Smooth muscle cell (in vitro differentiated cells): Measurements from ENCODE around the gene AFF3. TPM values are rescaled to one million over a fixed set of nuclear protein-coding genes. Genes with fewer than 3 reads are reported as not detected.

Experiments used
- DNase-seq: peaks from one replicate; lab custom pipeline; 2025; ENCODE audit not compliant: unreplicated experiment; lab: John Stamatoyannopoulos, UW
- H2AFZ ChIP-seq: fragments of 200-600 bp; sonication (generic); 2 replicates; pipeline ENCODE4 v1.6.0; 2016; ENCODE audit warnings: antibody characterized with exemption, low read depth, mild to moderate bottlenecking
- H3F3A ChIP-seq: fragments of 200-600 bp; sonication (generic); 2 replicates; pipeline ENCODE4 v1.6.0; 2017; ENCODE audit warnings: antibody characterized with exemption, low read depth
- H3K27ac ChIP-seq: fragments of 200-600 bp; sonication (generic); 2 replicates; pipeline ENCODE4 v1.5.1; 2016; ENCODE audit warnings: low read depth, mild to moderate bottlenecking
- H3K27me3 ChIP-seq: fragments of 200-600 bp; sonication (generic); 2 replicates; pipeline ENCODE4 v1.6.1; 2016; ENCODE audit warnings: low read depth, mild to moderate bottlenecking
- H3K36me3 ChIP-seq: fragments of 200-600 bp; sonication (generic); 2 replicates; pipeline ENCODE4 v1.5.1; 2016; ENCODE audit warnings: low read depth
- H3K4me1 ChIP-seq: fragments of 200-600 bp; sonication (generic); 2 replicates; pipeline ENCODE4 v1.5.1; 2016; ENCODE audit warnings: low read depth
- H3K4me2 ChIP-seq: fragments of 200-600 bp; sonication (generic); 2 replicates; pipeline ENCODE4 v1.6.0; 2016; ENCODE audit warnings: mild to moderate bottlenecking
- H3K4me3 ChIP-seq: fragments of 200-600 bp; sonication (generic); 2 replicates; pipeline ENCODE4 v1.5.1; 2016; ENCODE audit warnings: mild to moderate bottlenecking
- H3K79me2 ChIP-seq: fragments of 200-600 bp; sonication (generic); 2 replicates; pipeline ENCODE4 v1.6.0; 2016; ENCODE audit warnings: low read depth, mild to moderate bottlenecking
- H3K9ac ChIP-seq: fragments of 200-600 bp; sonication (generic); 2 replicates; pipeline ENCODE4 v1.6.0; 2016; ENCODE audit warnings: low read depth
- H3K9me3 ChIP-seq: fragments of 200-600 bp; sonication (generic); replicated peaks from 2 replicates; pipeline ENCODE4 v1.5.1; 2016; ENCODE audit warnings: low read depth
- H4K20me1 ChIP-seq: fragments of 200-600 bp; sonication (generic); 2 replicates; pipeline ENCODE4 v1.6.0; 2016; ENCODE audit warnings: low read depth
- CTCF ChIP-seq: fragments of 200-600 bp; sonication (generic); IDR thresholded peaks from 2 replicates; pipeline ENCODE4 v1.5.1; 2017; ENCODE audit warnings: borderline replicate concordance, mild to moderate bottlenecking, antibody characterized with exemption; ENCODE audit not compliant: insufficient read depth, poor library complexity, severe bottlenecking
- whole genome bisulfite sequencing: methylation state at CpG from one replicate; pipeline ENCODE4 v1.1.7; 2016; ENCODE audit warnings: low lambda C conversion rate; 5-methylcytosine and 5-hydroxymethylcytosine counted together
- polyA plus RNA-seq: library from polyadenylated mRNA; unstranded; fragments of >200 nt; fragmentation: Nextera tagmentation; extraction: Ambion mirVana; gene quantifications from 2 replicates; pipeline ENCODE4 v1.2.1, GENCODE V29; 2016
- total RNA-seq: library from RNA; depleted of rRNA; stranded (reverse); fragments of >200 nt; gene quantifications from 2 replicates; pipeline ENCODE4 v1.2.3, GENCODE V29; 2014

The AFF3 gene
- total and polyA plus RNA-seq, 2 experiments from 2014 or later: 0.27 to 0.39 TPM

GRCh38 chr2:100006516-100006915 is 135.9 kb downstream of the AFF3 start:
- Histone ChIP-seq H3K9me3 (no peaks in the 10 kb centered on the region), H3K9ac (no peak overlapping the region), H3K27me3 (peaks cover 27% of the 10 kb centered on the region), H3K27ac (no peak overlapping the region), H3K36me3 (no peaks in the 10 kb centered on the region), H3K79me2 (no peaks in the 10 kb centered on the region), H3K4me2 (no peak overlapping the region), H2AFZ (no peak overlapping the region), H4K20me1 (no peaks in the 10 kb centered on the region), H3K4me3 (no peak overlapping the region), H3F3A (no peaks in the 10 kb centered on the region), H3K4me1 (peaks cover 10% of the 10 kb centered on the region)
- 95% methylated on average over 12 of the region's 12 CpGs for WGBS
- TF ChIP-seq CTCF: no peak
- no peak for DNase-seq

GRCh38 chr2:100004959-100005387 is 137.4 kb downstream of the AFF3 start:
- H3K9ac ChIP-seq: no peak overlapping the region
- peaks cover 40% of the 10 kb centered on the region for H3K27me3 ChIP-seq
- H3K4me2 ChIP-seq: no peak overlapping the region
- 58% methylated on average over 2 of the region's 2 CpGs for WGBS
- no peak overlapping the region for H3K27ac ChIP-seq
- H2AFZ ChIP-seq: no peak overlapping the region
- no peaks in the 10 kb centered on the region for H4K20me1 ChIP-seq
- DNase-seq: no peak
- no peaks in the 10 kb centered on the region for H3K79me2 ChIP-seq
- H3K4me3 ChIP-seq: no peak overlapping the region
- H3K4me1 ChIP-seq: peaks cover 10% of the 10 kb centered on the region
- no peaks in the 10 kb centered on the region for H3K9me3 ChIP-seq
- no peak for TF ChIP-seq CTCF
- H3K36me3 ChIP-seq: no peaks in the 10 kb centered on the region
- H3F3A ChIP-seq: no peaks in the 10 kb centered on the region

- Histone ChIP-seq H3F3A (no peaks in the 10 kb centered on the region), H3K9me3 (no peaks in the 10 kb centered on the region), H4K20me1 (no peaks in the 10 kb centered on the region), H3K27ac (no peak overlapping the region), H2AFZ (no peak overlapping the region), H3K4me2 (no peak overlapping the region), H3K4me1 (peaks cover 5% of the 10 kb centered on the region), H3K27me3 (peaks cover 42% of the 10 kb centered on the region), H3K36me3 (no peaks in the 10 kb centered on the region), H3K79me2 (no peaks in the 10 kb centered on the region), H3K9ac (no peak overlapping the region), H3K4me3 (no peak overlapping the region)
- TF ChIP-seq CTCF: no peak
- DNase-seq: no peak
- WGBS: 92% methylated on average over 3 of the region's 3 CpGs
Observed at GRCh38 chr2:100004348-100004884, 138.0 kb downstream of the AFF3 start.

- whole genome bisulfite sequencing: 92% methylated on average over 6 of the region's 6 CpGs
- no peak overlapping the region for H3K9ac ChIP-seq
- H3K27ac ChIP-seq: no peak overlapping the region
- no peak for TF ChIP-seq CTCF
- no peaks in the 10 kb centered on the region for H3K79me2 ChIP-seq
- H4K20me1 ChIP-seq: no peaks in the 10 kb centered on the region
- H3K4me3 ChIP-seq: no peak overlapping the region
- H3K4me2 ChIP-seq: no peak overlapping the region
- H3F3A ChIP-seq: no peaks in the 10 kb centered on the region
- peaks cover 56% of the 10 kb centered on the region for H3K27me3 ChIP-seq
- no peaks in the 10 kb centered on the region for H3K4me1 ChIP-seq
- no peaks in the 10 kb centered on the region for H3K9me3 ChIP-seq
- no peak for DNase-seq
- H3K36me3 ChIP-seq: no peaks in the 10 kb centered on the region
- H2AFZ ChIP-seq: no peak overlapping the region
Observed at GRCh38 chr2:100002059-100002458, 140.3 kb downstream of the AFF3 start.
